PC-3 (cell line): ENCODE results near the gene ACTN1. TPM values are rescaled to one million over a fixed set of nuclear protein-coding genes. Genes with fewer than 3 reads are reported as not detected.

Experiments
- ATAC-seq: fragments of 200-7000 bp; cut with Tn5 transposase; 2 replicates; pipeline ENCODE4 v1.9.1; 2020; ENCODE audit warnings: mild to moderate bottlenecking, moderate library complexity
- BruUV-seq: library from RNA; stranded (reverse); fragments of 400-500 nt; replicated peaks from 2 replicates; lab custom pipeline; 2021; lab: Mats Ljungman, UMichigan
- CTCF ChIA-PET: fragments of 300-600 bp; sonication (Branson Sonifier 250); formaldehyde crosslinking; loops from one replicate; lab custom pipeline; 2022; ENCODE audit warnings: antibody characterized with exemption; lab: Charles Lee
- POLR2A ChIA-PET: fragments of 300-600 bp; sonication (Branson Sonifier 250); formaldehyde crosslinking; loops from one replicate; lab custom pipeline; 2022; ENCODE audit warnings: antibody characterized with exemption; ENCODE audit not compliant: unreplicated experiment; lab: Charles Lee
- DNase-seq: peaks from one replicate; pipeline ENCODE4 v3.0.0-alpha.2; 2015
- H2AFZ ChIP-seq: fragments of 300-600 bp; sonication (generic); 2 replicates; pipeline ENCODE4 v1.6.0; 2016; ENCODE audit warnings: antibody characterized with exemption, low read length
- H3F3A ChIP-seq: fragments of 300-600 bp; sonication (generic); one replicate; pipeline ENCODE4 v1.6.0; 2017; ENCODE audit warnings: antibody characterized with exemption, low read length, control low read depth, mild to moderate bottlenecking; ENCODE audit not compliant: unreplicated experiment
- H3K27ac ChIP-seq: fragments of 300-600 bp; sonication (generic); 2 replicates; pipeline ENCODE4 v1.5.1; 2016; ENCODE audit warnings: mild to moderate bottlenecking, low read length
- H3K27me3 ChIP-seq: fragments of 300-600 bp; sonication (generic); 2 replicates; pipeline ENCODE4 v1.6.1; 2016; ENCODE audit warnings: low read length, mixed read lengths
- H3K36me3 ChIP-seq: fragments of 300-600 bp; sonication (generic); 2 replicates; pipeline ENCODE4 v1.6.1; 2016; ENCODE audit warnings: low read depth, mixed run types, low read length, mixed read lengths
- H3K4me1 ChIP-seq: fragments of 300-600 bp; sonication (generic); 2 replicates; pipeline ENCODE4 v1.5.1; 2016; ENCODE audit warnings: low read length; ENCODE audit not compliant: insufficient read depth
- H3K4me2 ChIP-seq: fragments of 300-600 bp; sonication (generic); 2 replicates; pipeline ENCODE4 v1.6.0; 2016; ENCODE audit warnings: low read length
- H3K4me3 ChIP-seq: fragments of 300-600 bp; sonication (generic); 2 replicates; pipeline ENCODE4 v1.5.1; 2016; ENCODE audit warnings: mild to moderate bottlenecking, low read length, mixed read lengths
- H3K79me2 ChIP-seq: fragments of 300-600 bp; sonication (generic); 2 replicates; pipeline ENCODE4 v1.6.1; 2017; ENCODE audit warnings: low read length, mixed read lengths
- H3K9ac ChIP-seq: fragments of 300-600 bp; sonication (generic); 2 replicates; pipeline ENCODE4 v1.6.0; 2016; ENCODE audit warnings: mild to moderate bottlenecking, low read length
- H3K9me2 ChIP-seq: fragments of 300-600 bp; sonication (generic); replicated peaks from 2 replicates; pipeline ENCODE4 v1.6.1; 2016; ENCODE audit warnings: mixed run types, low read length, mixed read lengths
- H3K9me3 ChIP-seq: fragments of 300-600 bp; sonication (generic); 2 replicates; pipeline ENCODE4 v1.6.1; 2016; ENCODE audit warnings: low read length, mixed read lengths
- H4K20me1 ChIP-seq: fragments of 300-600 bp; sonication (generic); 2 replicates; pipeline ENCODE4 v1.6.1; 2016; ENCODE audit warnings: low read length, mixed read lengths
- EZH2 ChIP-seq: fragments of 300-600 bp; sonication (generic); IDR thresholded peaks from one replicate; pipeline ENCODE4 v1.6.1; 2017; ENCODE audit warnings: antibody characterized with exemption, mild to moderate bottlenecking, low read length; ENCODE audit not compliant: unreplicated experiment
- EZH2phosphoT487 ChIP-seq: fragments of 300-600 bp; sonication (generic); IDR thresholded peaks from 2 replicates; pipeline ENCODE4 v1.6.1; 2018; ENCODE audit warnings: mild to moderate bottlenecking, antibody characterized with exemption, low read length, borderline replicate concordance
- intact Hi-C: fragments of 100-400 bp; cut with micrococcal nuclease; formaldehyde crosslinking; loops from 2 replicates; pipeline ENCODE4 v1.9.0; 2023
- total RNA-seq: library from RNA; depleted of rRNA; stranded (reverse); fragments of >200 nt; gene quantifications from 2 replicates; pipeline ENCODE4 v1.2.3, GENCODE V29; 2014
- TF ChIP-seq, protein P1 (sequence below): fragments of 300-600 bp; sonication (generic); conservative IDR thresholded peaks from 2 replicates; pipeline ENCODE4 v1.5.1; 2017; ENCODE audit warnings: antibody characterized with exemption, low read depth, mild to moderate bottlenecking, low read length

ACTN1 gene
- total RNA-seq, 1 experiment from 2014 or later, result 303 TPM

DNA sequence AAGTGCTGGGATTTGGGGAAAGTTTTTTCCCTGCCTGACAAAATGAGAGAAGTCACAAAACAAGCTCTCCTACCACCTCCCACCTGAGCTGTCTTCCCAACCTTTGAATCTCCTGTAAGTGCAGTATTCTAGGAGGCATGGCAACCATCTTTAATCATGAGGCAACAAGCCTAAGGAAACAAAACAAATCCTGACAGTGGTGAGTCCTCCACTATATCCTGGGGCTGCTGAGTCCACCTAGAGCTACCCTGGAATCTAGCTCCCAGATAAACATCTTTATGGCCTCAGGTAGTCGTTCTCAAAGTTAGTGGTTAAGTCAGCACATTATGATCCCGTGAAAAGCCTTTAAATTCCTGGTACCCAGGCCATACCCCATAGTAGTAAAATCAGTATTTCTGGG lies 22.3 kb upstream of the ACTN1 start:
- CTCF ChIA-PET, result no interaction called here
- no peak overlapping the region for H3K4me2 ChIP-seq
- no peaks in the 10 kb centered on the region for H3K9me2 ChIP-seq
- DNase-seq (no peak), ATAC-seq (no peak)
- no peaks in the 10 kb centered on the region for H4K20me1 ChIP-seq
- peaks cover 22% of the 10 kb centered on the region for H3K4me1 ChIP-seq
- TF ChIP-seq EZH2, result no peak
- no peak for TF ChIP-seq EZH2phosphoT487
- TF ChIP-seq, protein P1, sequence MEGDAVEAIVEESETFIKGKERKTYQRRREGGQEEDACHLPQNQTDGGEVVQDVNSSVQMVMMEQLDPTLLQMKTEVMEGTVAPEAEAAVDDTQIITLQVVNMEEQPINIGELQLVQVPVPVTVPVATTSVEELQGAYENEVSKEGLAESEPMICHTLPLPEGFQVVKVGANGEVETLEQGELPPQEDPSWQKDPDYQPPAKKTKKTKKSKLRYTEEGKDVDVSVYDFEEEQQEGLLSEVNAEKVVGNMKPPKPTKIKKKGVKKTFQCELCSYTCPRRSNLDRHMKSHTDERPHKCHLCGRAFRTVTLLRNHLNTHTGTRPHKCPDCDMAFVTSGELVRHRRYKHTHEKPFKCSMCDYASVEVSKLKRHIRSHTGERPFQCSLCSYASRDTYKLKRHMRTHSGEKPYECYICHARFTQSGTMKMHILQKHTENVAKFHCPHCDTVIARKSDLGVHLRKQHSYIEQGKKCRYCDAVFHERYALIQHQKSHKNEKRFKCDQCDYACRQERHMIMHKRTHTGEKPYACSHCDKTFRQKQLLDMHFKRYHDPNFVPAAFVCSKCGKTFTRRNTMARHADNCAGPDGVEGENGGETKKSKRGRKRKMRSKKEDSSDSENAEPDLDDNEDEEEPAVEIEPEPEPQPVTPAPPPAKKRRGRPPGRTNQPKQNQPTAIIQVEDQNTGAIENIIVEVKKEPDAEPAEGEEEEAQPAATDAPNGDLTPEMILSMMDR, result no peak
- no peaks in the 10 kb centered on the region for H3K36me3 ChIP-seq
- H3K4me3 ChIP-seq, result no peak overlapping the region
- H3K79me2 ChIP-seq, result no peaks in the 10 kb centered on the region
- no TSS peak for BruUV-seq
- no peaks in the 10 kb centered on the region for H3F3A ChIP-seq
- no peak overlapping the region for H3K9ac ChIP-seq
- H3K27me3 ChIP-seq, result no peaks in the 10 kb centered on the region
- POLR2A ChIA-PET, result interaction anchor here (1.7 kb wide), 1 partner anchor 21 kb away, joined by 6 read pairs; no protein-coding TSS in a partner anchor
- no peak overlapping the region for H2AFZ ChIP-seq
- no peaks in the 10 kb centered on the region for H3K9me3 ChIP-seq
- intact Hi-C loops, result no loop called here
- H3K27ac ChIP-seq, result no peak overlapping the region

DNA sequence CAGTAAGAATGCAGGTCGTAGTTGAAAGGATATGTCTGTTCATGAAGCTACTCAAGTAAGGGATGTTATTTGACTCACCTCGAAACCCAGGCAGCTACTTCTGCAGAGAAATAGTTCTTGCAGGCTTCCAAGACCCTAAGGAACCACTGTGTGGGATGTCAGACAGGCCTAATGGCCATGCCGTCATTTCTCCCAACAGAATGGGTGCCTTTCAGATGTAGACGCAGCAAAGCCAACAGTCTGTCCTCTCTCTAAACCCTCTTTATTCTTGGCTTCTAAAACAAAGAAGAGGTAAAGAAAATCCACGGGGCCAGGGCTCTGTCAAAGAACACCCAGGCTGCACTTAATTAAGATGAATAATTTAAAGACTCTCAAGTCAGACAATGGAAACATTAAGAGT lies 19.0 kb upstream of the ACTN1 start:
- ATAC-seq (no peak), DNase-seq (no peak)
- H3K27ac ChIP-seq, result no peak overlapping the region
- no peak overlapping the region for H3K4me3 ChIP-seq
- no peaks in the 10 kb centered on the region for H3F3A ChIP-seq
- no peaks in the 10 kb centered on the region for H3K9me3 ChIP-seq
- POLR2A ChIA-PET, result no interaction called here
- no peak overlapping the region for H2AFZ ChIP-seq
- no TSS peak for BruUV-seq
- TF ChIP-seq EZH2, result no peak
- TF ChIP-seq EZH2phosphoT487, result no peak
- TF ChIP-seq, protein P1, result no peak
- no peaks in the 10 kb centered on the region for H3K9me2 ChIP-seq
- CTCF ChIA-PET, result no interaction called here
- no peaks in the 10 kb centered on the region for H3K36me3 ChIP-seq
- H4K20me1 ChIP-seq, result no peaks in the 10 kb centered on the region
- H3K9ac ChIP-seq, result no peak overlapping the region
- H3K79me2 ChIP-seq, result no peaks in the 10 kb centered on the region
- H3K4me2 ChIP-seq, result no peak overlapping the region
- no peaks in the 10 kb centered on the region for H3K4me1 ChIP-seq
- no peaks in the 10 kb centered on the region for H3K27me3 ChIP-seq
- intact Hi-C loops, result no loop called here

DNA sequence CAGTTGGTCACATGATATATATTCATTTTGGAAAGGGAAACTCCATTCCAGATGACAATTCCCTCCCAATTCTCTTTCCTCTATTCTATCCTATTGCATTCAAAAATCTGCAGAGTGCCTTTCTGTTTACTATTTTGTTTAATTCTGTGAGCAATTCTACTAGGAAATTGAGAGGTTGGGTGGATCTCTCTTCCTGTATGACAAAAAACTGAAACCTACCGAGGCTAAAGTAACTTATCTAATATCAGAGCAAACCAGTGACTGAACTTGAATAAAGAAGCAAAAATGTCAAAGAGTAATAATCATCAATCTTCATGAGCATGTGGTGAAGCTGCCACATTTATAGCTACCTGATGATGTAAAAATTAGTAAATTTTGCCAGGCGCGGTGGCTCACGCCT lies 16.6 kb upstream of the ACTN1 start:
- Histone ChIP-seq H4K20me1 (no peaks in the 10 kb centered on the region), H3K27me3 (no peaks in the 10 kb centered on the region), H2AFZ (no peak overlapping the region), H3K36me3 (no peaks in the 10 kb centered on the region), H3K27ac (no peak overlapping the region), H3K4me2 (no peak overlapping the region), H3K4me1 (no peaks in the 10 kb centered on the region), H3K79me2 (no peaks in the 10 kb centered on the region), H3K9ac (no peak overlapping the region), H3F3A (no peaks in the 10 kb centered on the region), H3K9me3 (no peaks in the 10 kb centered on the region), H3K9me2 (no peaks in the 10 kb centered on the region), H3K4me3 (no peak overlapping the region)
- no TSS peak for BruUV-seq
- ChIA-PET POLR2A (no interaction called here), CTCF (no interaction called here)
- intact Hi-C loops, result no loop called here
- DNase-seq (no peak), ATAC-seq (no peak)
- TF ChIP-seq EZH2 (no peak), EZH2phosphoT487 (no peak)
- TF ChIP-seq, protein P1, result no peak
